Ammon's horn (tissue), 1 donor: ENCODE results near the gene AHDC1.
"Not testable (repeated sequence)": the region's sequence is repeated elsewhere in the genome, so short reads cannot be mapped to it uniquely, and the experiment has no call there.

ENCODE experiments used
- DNase-seq: peaks from one replicate; pipeline ENCODE4 v3.0.0-alpha.2; 2016; ENCODE audit warnings: low spot score

AHDC1 gene

GRCh38 chr1:27551170-27551952, 52.6 kb downstream of the AHDC1 start:
- no peak for DNase-seq

GRCh38 chr1:27550510-27551169, 53.3 kb downstream of the AHDC1 start:
- no peak for DNase-seq

- no peak for DNase-seq
Measured at GRCh38 chr1:27549807-27550408, 54.0 kb downstream of the AHDC1 start.

GRCh38 chr1:27548858-27549719, 54.9 kb downstream of the AHDC1 start:
- DNase-seq = no peak

GRCh38 chr1:27548136-27548853, 55.6 kb downstream of the AHDC1 start:
- no peak for DNase-seq

GRCh38 chr1:27547220-27548116, 56.5 kb downstream of the AHDC1 start:
- DNase-seq = no peak

GRCh38 chr1:27545876-27546275, 58.1 kb downstream of the AHDC1 start:
- DNase-seq = no peak

- peak; percentile 62 for DNase-seq
Measured at GRCh38 chr1:27545271-27545670, 58.7 kb downstream of the AHDC1 start.

GRCh38 chr1:27544834-27545233, 59.1 kb downstream of the AHDC1 start:
- DNase-seq = no peak

GRCh38 chr1:27543284-27543683, 60.7 kb downstream of the AHDC1 start:
- DNase-seq = no peak

GRCh38 chr1:27542463-27543273, 61.3 kb downstream of the AHDC1 start:
- DNase-seq = no peak

GRCh38 chr1:27539901-27540861, 63.8 kb downstream of the AHDC1 start:
- no peak for DNase-seq

GRCh38 chr1:27538793-27539192, 65.2 kb downstream of the AHDC1 start:
- DNase-seq = no peak

GRCh38 chr1:27538305-27538676, 65.7 kb downstream of the AHDC1 start:
- DNase-seq = not testable (repeated sequence)

GRCh38 chr1:27536767-27537166, 67.2 kb downstream of the AHDC1 start:
- DNase-seq = peak; percentile 83

GRCh38 chr1:27536010-27536757, 67.8 kb downstream of the AHDC1 start:
- peak; percentile 71 for DNase-seq

- no peak for DNase-seq
Measured at GRCh38 chr1:27535386-27535785, 68.6 kb downstream of the AHDC1 start.
